HEK293 (cell line): ENCODE measurements around the gene CTF1.

ENCODE experiments used
- IKZF3 ChIP-seq: fragments of 450-650 bp; IDR thresholded peaks from 2 replicates; pipeline ENCODE4 v1.5.0; 2018; ENCODE audit warnings: missing biosample characterization, mild to moderate bottlenecking, missing genetic modification characterization, moderate library complexity
- KLF16 ChIP-seq: fragments of 450-650 bp; formaldehyde crosslinking; IDR thresholded peaks from 2 replicates; pipeline ENCODE4 v1.5.1; 2017; ENCODE audit warnings: missing biosample characterization, missing genetic modification characterization
- KLF7 ChIP-seq: fragments of 450-650 bp; formaldehyde crosslinking; IDR thresholded peaks from 2 replicates; pipeline ENCODE4 v1.5.1; 2016; ENCODE audit warnings: missing biosample characterization, missing genetic modification characterization, borderline replicate concordance
- PATZ1 ChIP-seq: fragments of 450-650 bp; formaldehyde crosslinking; IDR thresholded peaks from 2 replicates; pipeline ENCODE4 v1.5.1; 2016; ENCODE audit warnings: missing biosample characterization, missing genetic modification characterization
- PRDM6 ChIP-seq: fragments of 450-650 bp; formaldehyde crosslinking; IDR thresholded peaks from 2 replicates; pipeline ENCODE4 v1.5.1; 2017; ENCODE audit warnings: missing biosample characterization, missing genetic modification characterization
- SP3 ChIP-seq: fragments of 450-650 bp; formaldehyde crosslinking; IDR thresholded peaks from 2 replicates; pipeline ENCODE4 v1.5.1; 2016; ENCODE audit warnings: missing biosample characterization, missing genetic modification characterization
- TRIM28 ChIP-seq: IDR thresholded peaks from 2 replicates; pipeline ENCODE4 v1.6.1; 2011; ENCODE audit warnings: low read length, control low read depth, borderline replicate concordance
- ZIC2 ChIP-seq: fragments of 450-650 bp; formaldehyde crosslinking; IDR thresholded peaks from 2 replicates; pipeline ENCODE4 v1.5.1; 2016; ENCODE audit warnings: missing biosample characterization, missing genetic modification characterization
- ZNF112 ChIP-seq: fragments of 450-650 bp; formaldehyde crosslinking; IDR thresholded peaks from 2 replicates; pipeline ENCODE4 v1.5.0; 2017; ENCODE audit warnings: missing biosample characterization, missing genetic modification characterization
- ZNF121 ChIP-seq: fragments of 450-650 bp; formaldehyde crosslinking; IDR thresholded peaks from 2 replicates; pipeline ENCODE4 v1.5.1; 2016; ENCODE audit warnings: missing biosample characterization, missing genetic modification characterization
- ZNF211 ChIP-seq: fragments of 450-650 bp; formaldehyde crosslinking; IDR thresholded peaks from 2 replicates; pipeline ENCODE4 v1.5.1; 2016; ENCODE audit warnings: low read depth, missing biosample characterization, missing genetic modification characterization
- ZNF23 ChIP-seq: fragments of 450-650 bp; formaldehyde crosslinking; IDR thresholded peaks from 2 replicates; pipeline ENCODE4 v1.5.1; 2016; ENCODE audit warnings: missing biosample characterization, missing genetic modification characterization, borderline replicate concordance
- ZNF302 ChIP-seq: fragments of 450-650 bp; formaldehyde crosslinking; IDR thresholded peaks from 2 replicates; pipeline ENCODE4 v1.5.1; 2016; ENCODE audit warnings: missing biosample characterization, missing genetic modification characterization, low read depth
- ZNF404 ChIP-seq: fragments of 450-650 bp; formaldehyde crosslinking; IDR thresholded peaks from 2 replicates; pipeline ENCODE4 v1.5.1; 2017; ENCODE audit warnings: missing biosample characterization, missing genetic modification characterization
- ZNF449 ChIP-seq: fragments of 450-650 bp; formaldehyde crosslinking; IDR thresholded peaks from 2 replicates; pipeline ENCODE4 v1.5.1; 2017; ENCODE audit warnings: missing biosample characterization, mild to moderate bottlenecking, missing genetic modification characterization, moderate library complexity
- ZNF549 ChIP-seq: fragments of 450-650 bp; IDR thresholded peaks from 2 replicates; pipeline ENCODE4 v1.5.1; 2018; ENCODE audit warnings: missing biosample characterization, missing genetic modification characterization, mild to moderate bottlenecking, inconsistent platforms, moderate library complexity
- ZNF600 ChIP-seq: fragments of 450-650 bp; formaldehyde crosslinking; IDR thresholded peaks from 2 replicates; pipeline ENCODE4 v1.5.1; 2016; ENCODE audit warnings: missing biosample characterization, missing genetic modification characterization
- ZNF610 ChIP-seq: fragments of 450-650 bp; formaldehyde crosslinking; IDR thresholded peaks from 2 replicates; pipeline ENCODE4 v1.5.1; 2016; ENCODE audit warnings: missing biosample characterization, missing genetic modification characterization, borderline replicate concordance
- ZNF639 ChIP-seq: fragments of 450-650 bp; formaldehyde crosslinking; IDR thresholded peaks from 2 replicates; pipeline ENCODE4 v1.5.1; 2016; ENCODE audit warnings: missing biosample characterization, missing genetic modification characterization
- ZNF660 ChIP-seq: fragments of 450-650 bp; IDR thresholded peaks from 2 replicates; pipeline ENCODE4 v1.5.1; 2018; ENCODE audit warnings: missing biosample characterization, mild to moderate bottlenecking, missing genetic modification characterization
- ZNF704 ChIP-seq: fragments of 450-650 bp; formaldehyde crosslinking; IDR thresholded peaks from 2 replicates; pipeline ENCODE4 v1.5.1; 2016; ENCODE audit warnings: missing biosample characterization, missing genetic modification characterization
- ZNF747 ChIP-seq: fragments of 450-650 bp; formaldehyde crosslinking; IDR thresholded peaks from 2 replicates; pipeline ENCODE4 v1.5.1; 2016; ENCODE audit warnings: missing biosample characterization, missing genetic modification characterization
- ZNF837 ChIP-seq: fragments of 450-650 bp; formaldehyde crosslinking; IDR thresholded peaks from 2 replicates; pipeline ENCODE4 v1.5.1; 2016; ENCODE audit warnings: missing biosample characterization, missing genetic modification characterization
- TF ChIP-seq, protein P1 (sequence below): fragments of 450-650 bp; formaldehyde crosslinking; IDR thresholded peaks from 2 replicates; pipeline ENCODE4 v1.5.1; 2016; ENCODE audit warnings: missing biosample characterization, missing genetic modification characterization
- TF ChIP-seq, protein P2 (sequence below): fragments of 450-650 bp; formaldehyde crosslinking; IDR thresholded peaks from 2 replicates; pipeline ENCODE4 v1.5.1; 2016; ENCODE audit warnings: missing biosample characterization, missing genetic modification characterization
- TF ChIP-seq, protein P3 (sequence below): fragments of 450-650 bp; formaldehyde crosslinking; IDR thresholded peaks from 2 replicates; pipeline ENCODE4 v1.5.1; 2016; ENCODE audit warnings: missing biosample characterization, missing genetic modification characterization

CTF1 gene

GRCh38 chr16:30941600-30942425 lies 45.4 kb downstream of the CTF1 start (continued):
- TF ChIP-seq, protein P1, sequence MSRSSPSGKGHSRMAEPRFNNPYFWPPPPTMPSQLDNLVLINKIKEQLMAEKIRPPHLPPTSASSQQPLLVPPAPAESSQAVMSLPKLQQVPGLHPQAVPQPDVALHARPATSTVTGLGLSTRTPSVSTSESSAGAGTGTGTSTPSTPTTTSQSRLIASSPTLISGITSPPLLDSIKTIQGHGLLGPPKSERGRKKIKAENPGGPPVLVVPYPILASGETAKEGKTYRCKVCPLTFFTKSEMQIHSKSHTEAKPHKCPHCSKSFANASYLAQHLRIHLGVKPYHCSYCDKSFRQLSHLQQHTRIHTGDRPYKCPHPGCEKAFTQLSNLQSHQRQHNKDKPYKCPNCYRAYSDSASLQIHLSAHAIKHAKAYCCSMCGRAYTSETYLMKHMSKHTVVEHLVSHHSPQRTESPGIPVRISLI (tag by site-specific recombination), result no peak
- no peak for TF ChIP-seq ZNF302 (tag by site-specific recombination)
- TF ChIP-seq PATZ1 (tag by site-specific recombination), result peak; percentile 80
- TF ChIP-seq PRDM6 (tag by site-specific recombination), result no peak
- TF ChIP-seq KLF7 (tag by site-specific recombination), result no peak
- TF ChIP-seq ZNF610 (tag by site-specific recombination), result no peak
- TF ChIP-seq ZNF747 (tag by site-specific recombination), result no peak
- TF ChIP-seq ZNF404 (tag by site-specific recombination), result no peak
- peak; percentile 11; the same call in 1 of the 2 replicates for TF ChIP-seq KLF16 (tag by site-specific recombination)
- no peak for TF ChIP-seq ZNF23 (tag by site-specific recombination)
- no peak for TF ChIP-seq SP3 (tag by site-specific recombination)
- peak; percentile 99 for TF ChIP-seq ZNF549 (tag by site-specific recombination)
- TF ChIP-seq, protein P2, sequence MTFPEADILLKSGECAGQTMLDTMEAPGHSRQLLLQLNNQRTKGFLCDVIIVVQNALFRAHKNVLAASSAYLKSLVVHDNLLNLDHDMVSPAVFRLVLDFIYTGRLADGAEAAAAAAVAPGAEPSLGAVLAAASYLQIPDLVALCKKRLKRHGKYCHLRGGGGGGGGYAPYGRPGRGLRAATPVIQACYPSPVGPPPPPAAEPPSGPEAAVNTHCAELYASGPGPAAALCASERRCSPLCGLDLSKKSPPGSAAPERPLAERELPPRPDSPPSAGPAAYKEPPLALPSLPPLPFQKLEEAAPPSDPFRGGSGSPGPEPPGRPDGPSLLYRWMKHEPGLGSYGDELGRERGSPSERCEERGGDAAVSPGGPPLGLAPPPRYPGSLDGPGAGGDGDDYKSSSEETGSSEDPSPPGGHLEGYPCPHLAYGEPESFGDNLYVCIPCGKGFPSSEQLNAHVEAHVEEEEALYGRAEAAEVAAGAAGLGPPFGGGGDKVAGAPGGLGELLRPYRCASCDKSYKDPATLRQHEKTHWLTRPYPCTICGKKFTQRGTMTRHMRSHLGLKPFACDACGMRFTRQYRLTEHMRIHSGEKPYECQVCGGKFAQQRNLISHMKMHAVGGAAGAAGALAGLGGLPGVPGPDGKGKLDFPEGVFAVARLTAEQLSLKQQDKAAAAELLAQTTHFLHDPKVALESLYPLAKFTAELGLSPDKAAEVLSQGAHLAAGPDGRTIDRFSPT (tag by site-specific recombination), result no peak
- no peak for TF ChIP-seq ZNF449 (tag by site-specific recombination)
- TF ChIP-seq ZNF600 (tag by site-specific recombination), result no peak
- no peak for TF ChIP-seq ZNF112
- TF ChIP-seq ZNF211 (tag by site-specific recombination), result no peak
- TF ChIP-seq ZNF121 (tag by site-specific recombination), result no peak
- TF ChIP-seq, protein P3, sequence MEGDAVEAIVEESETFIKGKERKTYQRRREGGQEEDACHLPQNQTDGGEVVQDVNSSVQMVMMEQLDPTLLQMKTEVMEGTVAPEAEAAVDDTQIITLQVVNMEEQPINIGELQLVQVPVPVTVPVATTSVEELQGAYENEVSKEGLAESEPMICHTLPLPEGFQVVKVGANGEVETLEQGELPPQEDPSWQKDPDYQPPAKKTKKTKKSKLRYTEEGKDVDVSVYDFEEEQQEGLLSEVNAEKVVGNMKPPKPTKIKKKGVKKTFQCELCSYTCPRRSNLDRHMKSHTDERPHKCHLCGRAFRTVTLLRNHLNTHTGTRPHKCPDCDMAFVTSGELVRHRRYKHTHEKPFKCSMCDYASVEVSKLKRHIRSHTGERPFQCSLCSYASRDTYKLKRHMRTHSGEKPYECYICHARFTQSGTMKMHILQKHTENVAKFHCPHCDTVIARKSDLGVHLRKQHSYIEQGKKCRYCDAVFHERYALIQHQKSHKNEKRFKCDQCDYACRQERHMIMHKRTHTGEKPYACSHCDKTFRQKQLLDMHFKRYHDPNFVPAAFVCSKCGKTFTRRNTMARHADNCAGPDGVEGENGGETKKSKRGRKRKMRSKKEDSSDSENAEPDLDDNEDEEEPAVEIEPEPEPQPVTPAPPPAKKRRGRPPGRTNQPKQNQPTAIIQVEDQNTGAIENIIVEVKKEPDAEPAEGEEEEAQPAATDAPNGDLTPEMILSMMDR (tag by site-specific recombination), result peak; percentile 85
- TF ChIP-seq ZNF639 (tag by site-specific recombination), result no peak
- no peak for TF ChIP-seq ZNF837 (tag by site-specific recombination)
- TF ChIP-seq ZNF704 (tag by site-specific recombination), result no peak
- TF ChIP-seq IKZF3, result no peak
- TF ChIP-seq ZNF660, result no peak
- peak; percentile 50; the same call in 1 of the 2 replicates for TF ChIP-seq TRIM28
- peak; percentile 36 for TF ChIP-seq ZIC2 (tag by site-specific recombination)
